Measurements from ENCODE around the gene GUCA1A. TPM values are rescaled to one million over a fixed set of nuclear protein-coding genes. Genes with fewer than 3 reads are reported as not detected.

Gene GUCA1A
- total RNA-seq, 1 experiment from 2014 or later: not detected

DNA sequence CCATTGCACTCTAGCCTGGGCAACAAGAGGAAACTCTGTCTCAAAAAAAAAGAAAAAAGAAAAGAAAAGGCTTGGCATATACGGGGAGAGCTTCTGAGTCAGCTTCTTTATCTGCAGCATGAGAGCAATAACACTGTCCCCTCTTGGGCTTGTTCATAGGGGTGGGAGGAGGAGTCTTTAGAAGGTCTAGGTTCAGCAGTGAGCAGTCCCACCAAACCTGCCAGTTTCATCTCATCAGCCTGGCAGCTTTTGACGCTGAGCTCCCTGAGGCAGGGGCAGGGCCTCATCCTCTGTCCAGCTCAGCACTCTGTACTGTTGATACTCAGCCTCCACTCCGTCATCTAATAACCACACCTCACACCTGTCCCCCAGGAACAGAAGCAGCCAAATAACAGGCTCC, 25.1 kb upstream of the GUCA1A start:
- intact Hi-C loops (cut with micrococcal nuclease): no loop called here
- Histone ChIP-seq H4K20me1 (ENCODE audit: insufficient read depth) (no peaks in the 10 kb centered on the region), H3K27me3 (ENCODE audit: insufficient read depth, low read length) (no peaks in the 10 kb centered on the region), H3K9me2 (ENCODE audit: insufficient read depth) (no peaks in the 10 kb centered on the region), H3K36me3 (ENCODE audit: control insufficient read depth in 1 of 2, insufficient read depth in 2 of 2, low read length in 2 of 2) (no peaks in the 10 kb centered on the region), H3K79me2 (ENCODE audit: insufficient read depth, low read length) (no peaks in the 10 kb centered on the region), H3K4me3 (replicated peaks in 1 of 2; ENCODE audit: low read depth in 1 of 2, low read length in 2 of 2) (no peak overlapping the region), H3K9me3 (ENCODE audit: control insufficient read depth in 1 of 2, insufficient read depth in 1 of 2, low read depth in 1 of 2, low read length in 2 of 2) (no peaks in the 10 kb centered on the region), H3K9ac (ENCODE audit: low read length) (no peak overlapping the region), H2AFZ (ENCODE audit: low read depth, low read length, poor library complexity, severe bottlenecking) (no peak overlapping the region), H3K4me2 (ENCODE audit: low read length) (no peak overlapping the region), H3K27ac (ENCODE audit: low read depth, low read length) (no peak overlapping the region), H3K4me1 (ENCODE audit: control insufficient read depth in 1 of 2, insufficient read depth in 2 of 2, low read length in 2 of 2) (peaks cover 8% of the 10 kb centered on the region in 2 experiments; a peak in 3 of 4 replicates)
- DNase-seq (ENCODE audit: low read depth, low spot score) (no peak), ATAC-seq (no peak)
- POLR2A ChIA-PET: no interaction called here
- no peak for TF ChIP-seq SP1 (IDR thresholded peaks at IDR 0.05; ENCODE audit: low read depth)
- no peak for TF ChIP-seq YY1 (IDR thresholded peaks at IDR 0.05; ENCODE audit: extremely low read depth, insufficient replicate concordance, low read depth, low read length)
- no peak for TF ChIP-seq EZH2 (IDR thresholded peaks at IDR 0.05)
- no peak for TF ChIP-seq ELF1 (IDR thresholded peaks at IDR 0.05; ENCODE audit: borderline replicate concordance, low read depth)
- no peak for TF ChIP-seq ZNF274 (IDR thresholded peaks at IDR 0.05; ENCODE audit: low read depth, low read length)
- BruUV-seq (replicated peaks): no TSS peak
- RAD21 ChIA-PET (ENCODE audit: low non-redundant PET in 1 of 2, low total read pairs in 2 of 2, uncharacterized antibody in 2 of 2, unreplicated experiment in 2 of 2): no interaction called here
- CTCF ChIA-PET: no interaction called here

DNA sequence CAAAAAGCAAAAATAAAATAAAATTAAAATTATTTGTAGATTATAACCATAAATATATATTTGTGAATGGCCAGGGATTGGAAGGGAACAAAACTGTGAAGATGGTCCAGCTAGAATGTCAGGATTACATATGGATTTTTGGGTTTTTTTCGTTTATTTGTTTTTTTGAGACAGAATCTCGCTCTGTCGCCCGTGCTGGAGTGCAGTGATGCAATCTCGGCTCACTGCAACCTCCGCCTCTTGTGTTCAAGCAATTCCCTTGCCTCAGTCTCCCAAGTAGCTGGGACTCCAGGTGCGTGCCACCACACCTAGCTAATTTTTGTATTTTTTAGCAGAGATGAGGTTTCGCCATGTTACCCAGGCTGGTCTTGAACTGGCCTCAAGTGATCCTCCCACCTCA, 22.9 kb upstream of the GUCA1A start:
- intact Hi-C loops (cut with micrococcal nuclease): no loop called here

More for the DNA sequence above, 22.9 kb upstream of the GUCA1A start:
- ChIA-PET CTCF (no interaction called here), POLR2A (no interaction called here), RAD21 (ENCODE audit: low non-redundant PET in 1 of 2, low total read pairs in 2 of 2, uncharacterized antibody in 2 of 2, unreplicated experiment in 2 of 2) (no interaction called here)
- Histone ChIP-seq H3K9ac (ENCODE audit: low read length) (no peak overlapping the region), H3K27me3 (ENCODE audit: insufficient read depth, low read length) (no peaks in the 10 kb centered on the region), H3K36me3 (ENCODE audit: control insufficient read depth in 1 of 2, insufficient read depth in 2 of 2, low read length in 2 of 2) (no peaks in the 10 kb centered on the region), H3K4me3 (replicated peaks in 1 of 2; ENCODE audit: low read depth in 1 of 2, low read length in 2 of 2) (no peak overlapping the region), H3K9me2 (ENCODE audit: insufficient read depth) (no peaks in the 10 kb centered on the region), H2AFZ (ENCODE audit: low read depth, low read length, poor library complexity, severe bottlenecking) (no peak overlapping the region), H3K4me1 (ENCODE audit: control insufficient read depth in 1 of 2, insufficient read depth in 2 of 2, low read length in 2 of 2) (peaks cover 0 to 2% of the 10 kb centered on the region in 2 experiments; a peak in 2 of 4 replicates), H3K79me2 (ENCODE audit: insufficient read depth, low read length) (no peaks in the 10 kb centered on the region), H3K27ac (ENCODE audit: low read depth, low read length) (no peak overlapping the region), H3K4me2 (ENCODE audit: low read length) (no peak overlapping the region), H3K9me3 (ENCODE audit: control insufficient read depth in 1 of 2, insufficient read depth in 1 of 2, low read depth in 1 of 2, low read length in 2 of 2) (no peaks in the 10 kb centered on the region), H4K20me1 (ENCODE audit: insufficient read depth) (no peaks in the 10 kb centered on the region)
- no TSS peak for BruUV-seq (replicated peaks)
- DNase-seq (ENCODE audit: low read depth, low spot score): no peak
- TF ChIP-seq, protein P1, sequence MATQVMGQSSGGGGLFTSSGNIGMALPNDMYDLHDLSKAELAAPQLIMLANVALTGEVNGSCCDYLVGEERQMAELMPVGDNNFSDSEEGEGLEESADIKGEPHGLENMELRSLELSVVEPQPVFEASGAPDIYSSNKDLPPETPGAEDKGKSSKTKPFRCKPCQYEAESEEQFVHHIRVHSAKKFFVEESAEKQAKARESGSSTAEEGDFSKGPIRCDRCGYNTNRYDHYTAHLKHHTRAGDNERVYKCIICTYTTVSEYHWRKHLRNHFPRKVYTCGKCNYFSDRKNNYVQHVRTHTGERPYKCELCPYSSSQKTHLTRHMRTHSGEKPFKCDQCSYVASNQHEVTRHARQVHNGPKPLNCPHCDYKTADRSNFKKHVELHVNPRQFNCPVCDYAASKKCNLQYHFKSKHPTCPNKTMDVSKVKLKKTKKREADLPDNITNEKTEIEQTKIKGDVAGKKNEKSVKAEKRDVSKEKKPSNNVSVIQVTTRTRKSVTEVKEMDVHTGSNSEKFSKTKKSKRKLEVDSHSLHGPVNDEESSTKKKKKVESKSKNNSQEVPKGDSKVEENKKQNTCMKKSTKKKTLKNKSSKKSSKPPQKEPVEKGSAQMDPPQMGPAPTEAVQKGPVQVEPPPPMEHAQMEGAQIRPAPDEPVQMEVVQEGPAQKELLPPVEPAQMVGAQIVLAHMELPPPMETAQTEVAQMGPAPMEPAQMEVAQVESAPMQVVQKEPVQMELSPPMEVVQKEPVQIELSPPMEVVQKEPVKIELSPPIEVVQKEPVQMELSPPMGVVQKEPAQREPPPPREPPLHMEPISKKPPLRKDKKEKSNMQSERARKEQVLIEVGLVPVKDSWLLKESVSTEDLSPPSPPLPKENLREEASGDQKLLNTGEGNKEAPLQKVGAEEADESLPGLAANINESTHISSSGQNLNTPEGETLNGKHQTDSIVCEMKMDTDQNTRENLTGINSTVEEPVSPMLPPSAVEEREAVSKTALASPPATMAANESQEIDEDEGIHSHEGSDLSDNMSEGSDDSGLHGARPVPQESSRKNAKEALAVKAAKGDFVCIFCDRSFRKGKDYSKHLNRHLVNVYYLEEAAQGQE (IDR thresholded peaks at IDR 0.05; ENCODE audit: low read depth): no peak
- TF ChIP-seq EZH2 (IDR thresholded peaks at IDR 0.05) (no peak), SP1 (IDR thresholded peaks at IDR 0.05; ENCODE audit: low read depth) (no peak), CEBPB (IDR thresholded peaks at IDR 0.05; ENCODE audit: low read depth) (no peak), YY1 (IDR thresholded peaks at IDR 0.05; ENCODE audit: extremely low read depth, insufficient replicate concordance, low read depth, low read length) (no peak), ZNF274 (IDR thresholded peaks at IDR 0.05; ENCODE audit: low read depth, low read length) (no peak), FOSL1 (IDR thresholded peaks at IDR 0.05; ENCODE audit: low read depth) (no peak)
- ATAC-seq: no peak
